Stimulated activated CD4-positive, alpha-beta T cell treated with anti-CD3 and anti-CD28 coated beads, Interleukin-2, amount 100 ng/mL, for 24 hours (primary cell): Measurements from ENCODE around the gene ATRX.
"Not testable (repeated sequence)": the region's sequence is repeated elsewhere in the genome, so short reads cannot be mapped to it uniquely, and the experiment has no call there.

Experiments
- DNase-seq, 2 donors: peaks; one replicate each; pipeline ENCODE4 v3.0.0-alpha.2; 2020

The ATRX gene

DNA sequence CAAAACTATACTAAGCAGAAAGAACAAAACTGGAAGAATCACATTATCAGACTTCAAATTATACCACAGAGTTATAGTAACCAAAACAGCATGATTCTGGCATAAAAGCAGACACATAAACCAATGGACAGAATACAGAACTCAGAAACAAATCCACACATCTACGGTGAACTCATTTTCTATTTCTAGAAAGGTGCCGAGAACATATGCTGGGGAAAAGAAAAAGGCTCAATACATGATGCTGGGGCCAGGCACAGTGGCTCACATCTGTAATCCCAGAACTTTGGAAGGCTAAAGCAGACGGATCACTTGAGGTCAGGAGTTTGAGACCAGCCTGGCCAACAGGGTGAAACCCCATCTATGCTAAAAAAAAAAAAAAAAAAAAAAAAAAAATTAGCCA, 52.7 kb downstream of the ATRX start:
- DNase-seq: no peak

- no peak for DNase-seq
Observed at GRCh38 chrX:77731821-77732419, 54.1 kb downstream of the ATRX start.

DNA sequence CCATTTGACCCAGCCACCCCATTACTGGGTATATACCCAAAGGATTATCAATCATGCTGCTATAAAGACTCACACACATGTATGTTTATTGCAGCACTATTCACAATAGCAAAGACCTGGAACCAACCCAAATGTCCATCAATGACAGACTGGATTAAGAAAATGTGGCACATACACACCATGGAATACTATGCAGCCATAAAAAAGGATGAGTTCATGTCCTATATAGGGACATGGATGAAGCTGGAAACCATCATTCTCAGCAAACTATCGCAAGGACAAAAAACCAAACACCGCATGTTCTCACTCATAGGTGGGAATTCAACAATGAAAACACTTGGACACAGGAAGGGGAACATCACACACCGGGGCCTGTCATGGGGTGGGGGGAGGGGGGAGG, 59.9 kb downstream of the ATRX start:
- not testable (repeated sequence) for DNase-seq

DNA sequence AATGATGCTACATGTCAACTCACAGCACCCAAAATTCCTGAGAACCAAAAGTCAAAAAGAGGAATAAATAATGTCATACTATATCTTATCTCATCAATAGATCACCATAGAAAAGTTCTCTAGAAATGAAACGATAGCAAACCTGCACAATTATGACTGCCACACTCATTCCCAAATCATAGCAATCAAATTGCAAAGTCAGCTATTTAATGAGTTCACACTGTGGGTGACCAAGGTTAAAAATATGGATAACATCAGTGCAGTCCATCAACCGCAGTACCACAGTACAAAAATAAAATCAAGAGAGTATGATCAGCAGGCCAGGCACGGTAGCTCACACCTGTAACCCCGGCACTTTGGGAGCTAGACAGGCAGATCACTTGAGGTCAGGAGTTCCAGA, 62.3 kb downstream of the ATRX start:
- no peak for DNase-seq

- DNase-seq: no peak
Observed at GRCh38 chrX:77719388-77719787, 66.6 kb downstream of the ATRX start.

DNA sequence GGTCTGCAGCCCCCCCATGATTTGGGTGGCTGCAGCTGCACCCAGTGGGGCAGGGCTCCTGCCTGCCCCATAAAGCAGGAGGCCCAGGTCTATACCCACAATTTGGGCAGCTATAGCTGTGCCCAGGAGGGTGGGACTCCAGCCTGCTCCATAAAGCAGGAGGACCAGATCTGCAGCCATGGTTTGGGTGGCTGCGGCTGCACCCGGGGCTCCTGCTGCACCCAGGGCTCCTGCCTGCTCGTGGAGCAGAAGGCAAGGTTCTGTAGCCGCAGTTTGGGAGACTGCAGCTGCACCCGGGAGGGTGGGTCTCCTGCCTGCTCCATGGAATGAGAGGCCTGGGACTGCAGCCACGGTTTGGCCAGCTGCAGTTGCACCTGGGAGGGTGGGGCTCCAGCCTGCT, 81.1 kb downstream of the ATRX start:
- no peak for DNase-seq

- no peak for DNase-seq
Observed at GRCh38 chrX:77698242-77698641, 87.8 kb downstream of the ATRX start.

- no peak for DNase-seq
Observed at GRCh38 chrX:77694491-77694890, 91.5 kb downstream of the ATRX start.

DNA sequence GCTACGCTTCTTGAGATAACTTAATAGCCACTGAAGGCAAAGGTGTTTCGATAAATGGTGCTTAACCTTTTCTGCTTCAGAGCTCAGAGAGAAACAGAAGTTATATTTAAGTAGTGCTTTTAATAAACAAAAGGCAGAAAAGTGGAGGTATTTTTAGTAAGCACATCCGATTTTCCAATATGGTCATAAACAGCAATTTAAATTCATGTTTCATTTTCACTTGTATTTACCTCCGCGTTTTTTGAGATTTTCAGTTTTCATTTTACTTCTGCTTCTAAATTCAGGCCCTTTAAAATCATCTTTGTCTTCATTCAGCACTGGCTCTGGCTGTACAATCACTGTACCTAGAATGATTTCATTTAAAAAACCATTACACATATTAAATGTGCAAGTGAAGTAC, 92.4 kb downstream of the ATRX start:
- no peak for DNase-seq

- DNase-seq: no peak
Observed at GRCh38 chrX:77691916-77692315, 94.1 kb downstream of the ATRX start.

DNA sequence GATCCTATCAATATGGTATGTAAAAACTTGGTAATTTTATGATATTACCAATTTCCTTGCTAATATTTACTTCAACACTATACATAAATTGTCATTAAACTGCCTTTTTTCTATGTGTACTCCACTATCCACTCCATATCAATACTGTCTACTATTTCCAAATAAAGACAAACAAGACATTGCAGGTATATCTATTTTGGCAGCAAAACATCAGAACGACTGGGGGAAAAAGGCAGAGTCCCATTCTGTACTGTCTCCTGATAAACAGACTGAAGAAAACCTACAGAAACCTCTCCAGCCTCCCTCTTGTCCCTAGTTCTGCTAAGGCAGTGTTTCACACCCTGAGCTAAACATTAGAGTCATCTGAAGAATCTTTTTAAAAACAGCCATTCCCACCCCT, 96.6 kb downstream of the ATRX start:
- DNase-seq: no peak

GRCh38 chrX:77685683-77686082, 100.3 kb downstream of the ATRX start:
- not testable (repeated sequence) for DNase-seq

GRCh38 chrX:77679144-77679543, 106.9 kb downstream of the ATRX start:
- DNase-seq: no peak

DNA sequence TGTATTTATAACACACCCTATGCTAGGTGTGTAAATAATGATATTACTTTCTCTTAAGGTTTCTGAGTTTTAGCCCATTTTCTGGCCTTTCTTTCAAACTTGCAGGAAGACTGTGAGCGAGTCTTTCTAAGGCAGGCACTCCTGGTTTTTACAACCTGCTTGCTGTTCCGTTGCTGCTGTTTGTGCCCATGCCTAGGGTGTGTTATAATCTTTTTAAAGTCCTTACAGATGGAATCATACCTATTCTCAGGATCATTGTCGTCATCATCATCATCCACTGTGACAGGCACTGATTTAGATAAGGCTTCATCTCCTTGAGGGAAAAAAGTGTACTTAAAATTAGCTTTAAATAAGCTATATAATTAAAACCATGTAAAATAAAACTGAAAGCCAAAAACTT, 110.0 kb downstream of the ATRX start:
- DNase-seq: no peak

DNA sequence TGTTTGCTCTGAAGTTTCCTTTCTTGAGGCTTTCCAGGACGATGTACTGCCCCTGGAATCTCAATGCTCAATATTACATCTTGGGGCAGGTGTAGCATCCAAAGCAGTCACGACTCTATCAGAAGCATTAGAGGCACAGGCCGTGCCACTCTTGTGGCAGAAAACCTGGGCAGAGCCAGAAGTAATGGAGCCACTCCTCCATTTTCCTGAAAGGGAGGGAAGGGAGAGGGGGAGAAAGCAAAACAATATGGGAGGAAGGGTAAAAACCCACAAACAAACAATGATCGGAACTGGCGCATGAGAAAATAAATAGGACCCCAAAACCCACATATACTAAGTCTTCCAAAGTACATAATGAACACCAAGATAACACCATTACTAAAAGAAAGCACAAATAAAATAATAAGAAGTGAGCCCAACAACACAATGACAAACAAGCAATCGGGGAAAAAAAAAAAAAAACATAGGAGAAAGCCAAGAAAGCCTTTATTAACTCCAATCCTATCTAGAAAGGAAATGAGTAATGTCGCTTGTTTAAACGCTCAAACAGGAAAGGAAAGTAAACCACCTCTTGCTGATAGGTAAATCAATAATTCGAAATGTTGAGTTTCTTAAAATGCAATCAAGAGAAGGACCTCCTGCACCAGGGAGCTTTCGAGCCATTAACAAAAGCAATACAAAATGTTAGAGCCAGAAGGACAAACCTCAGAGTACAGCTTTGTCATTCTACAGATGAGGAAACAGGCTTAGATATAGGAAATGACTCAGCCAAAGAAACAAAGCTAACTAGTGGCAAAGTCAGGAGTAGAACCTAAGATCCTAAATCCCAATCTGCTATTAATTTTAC, 117.4 kb downstream of the ATRX start:
- no peak for DNase-seq

- DNase-seq: no peak
Observed at GRCh38 chrX:77658886-77659285, 127.1 kb downstream of the ATRX start.

DNA sequence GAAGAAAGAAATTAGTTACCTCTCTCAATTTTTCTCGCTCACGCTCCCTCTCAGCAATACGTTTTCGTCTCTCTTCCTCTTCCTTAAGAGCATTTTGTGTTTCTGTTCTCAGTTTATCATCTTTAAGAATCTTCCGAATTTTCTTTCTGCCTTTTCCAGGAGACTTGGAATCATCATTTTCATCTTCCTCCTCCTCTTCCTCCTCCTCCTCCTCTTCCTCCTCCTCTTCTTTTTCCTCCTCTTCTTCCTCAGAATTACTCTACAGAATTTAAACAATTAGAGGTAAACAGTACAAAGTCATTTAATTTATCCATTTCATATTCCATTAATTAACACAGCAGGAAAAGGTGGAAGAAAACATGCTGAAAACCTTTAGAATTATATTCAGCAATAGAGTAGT, 133.9 kb downstream of the ATRX start:
- DNase-seq: no peak

- no peak for DNase-seq
Observed at GRCh38 chrX:77640702-77641101, 145.3 kb downstream of the ATRX start.

- DNase-seq: no peak
Observed at GRCh38 chrX:77639820-77640219, 146.2 kb downstream of the ATRX start.

DNA sequence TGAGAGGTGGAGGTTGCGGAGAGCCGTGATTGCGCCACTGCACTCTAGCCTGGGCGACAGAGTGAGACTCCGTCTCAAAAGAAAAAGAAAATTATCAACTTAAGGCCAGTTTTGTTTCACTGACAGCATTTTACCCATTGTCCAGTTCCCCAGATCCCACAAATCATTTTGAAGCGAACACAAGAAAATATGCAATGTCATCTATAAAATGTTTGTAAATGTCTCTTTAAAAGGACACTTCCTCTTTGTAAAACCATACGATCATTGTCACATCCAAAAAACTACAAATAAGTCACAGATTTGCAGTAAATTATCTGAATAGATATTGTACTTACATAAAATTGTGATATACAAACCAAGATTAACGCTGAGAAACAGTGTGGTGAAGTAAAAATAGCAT, 147.6 kb downstream of the ATRX start:
- no peak for DNase-seq

GRCh38 chrX:77635373-77635772, 150.6 kb downstream of the ATRX start:
- DNase-seq: no peak

GRCh38 chrX:77628294-77629025, 157.6 kb downstream of the ATRX start:
- DNase-seq: no peak

GRCh38 chrX:77622672-77623071, 163.3 kb downstream of the ATRX start:
- DNase-seq: peak in 1 of 2 donors; percentile 17

GRCh38 chrX:77622233-77622632, 163.8 kb downstream of the ATRX start:
- no peak for DNase-seq
